ENCODE results near the gene TRIP10. TPM values are rescaled to one million over a fixed set of nuclear protein-coding genes. Genes with fewer than 3 reads are reported as not detected.

Gene TRIP10
- total and polyA plus RNA-seq, 10 of the 15 experiments (the other 5 are each of a cell fraction or from before 2014, with no cell fraction given): 0.79 to 54.5 (median 32.5) TPM

GRCh38 chr19:6730941-6731670, 8.4 kb upstream of the TRIP10 start:
- 95% methylated on average over 20 of the region's 30 CpGs for WGBS (ENCODE audit: insufficient coverage, insufficient replicate concordance, low lambda C conversion rate, missing lambda C conversion rate)
- intact Hi-C loops (cut with micrococcal nuclease; ENCODE audit: unreplicated experiment) (no loop called here), in situ Hi-C loops (cut with MboI) (no loop called here)
- Histone ChIP-seq H3K36me3 (ENCODE audit: control insufficient read depth in 2 of 2, insufficient read depth in 2 of 2, low read length in 1 of 2) (no peaks in the 10 kb centered on the region; a peak in 2 of 4 replicates), H4K20me1 (ENCODE audit: control insufficient read depth, insufficient read depth) (no peaks in the 10 kb centered on the region), H3K4me3 (no peak overlapping the region), H3K9me3 (replicated peaks; ENCODE audit: control insufficient read depth, insufficient read depth, low read length) (no peaks in the 10 kb centered on the region), H3K9ac (ENCODE audit: control insufficient read depth, insufficient read depth, low read length) (no peak overlapping the region), H2AFZ (ENCODE audit: control insufficient read depth, low read depth, low read length) (no peak overlapping the region), H3K4me2 (ENCODE audit: control insufficient read depth, insufficient read depth) (no peak overlapping the region), H3K27ac (ENCODE audit: control insufficient read depth, insufficient read depth) (no peak overlapping the region), H3K79me2 (ENCODE audit: control insufficient read depth, insufficient read depth, low read length) (peaks cover 11% of the 10 kb centered on the region), H3K4me1 (ENCODE audit: control insufficient read depth, insufficient read depth, low read length) (peaks cover 21% of the 10 kb centered on the region), H3K27me3 (replicated peaks in 1 of 2; ENCODE audit: control insufficient read depth in 2 of 2, insufficient read depth in 2 of 2, low read length in 1 of 2) (no peaks in the 10 kb centered on the region)
- DNase-seq (ENCODE audit: low read depth, low spot score) (no peak), FAIRE-seq (no peak), ATAC-seq (no peak)
- ChIA-PET POLR2A (no interaction called here), CTCF (no interaction called here), SMC1A (ENCODE audit: uncharacterized antibody, unreplicated experiment) (no interaction called here), RAD21 (ENCODE audit: unreplicated experiment) (no interaction called here)
- TF ChIP-seq EED (IDR thresholded peaks at IDR 0.05; ENCODE audit: low read depth): no peak
- TF ChIP-seq IKZF2 (IDR thresholded peaks at IDR 0.05): no peak
- TF ChIP-seq MEF2A (IDR thresholded peaks at IDR 0.05; ENCODE audit: insufficient read depth, low read depth, low read length): no peak
- no peak for TF ChIP-seq ZNF384 (IDR thresholded peaks at IDR 0.05; ENCODE audit: borderline replicate concordance, low read depth, low read length)
- no peak for TF ChIP-seq FOXK2 (IDR thresholded peaks at IDR 0.05)
- no peak for TF ChIP-seq JUND (IDR thresholded peaks at IDR 0.05; ENCODE audit: low read depth, low read length)
- no peak for TF ChIP-seq ZBED1 (IDR thresholded peaks at IDR 0.05; ENCODE audit: borderline replicate concordance)
- no peak for TF ChIP-seq ELK1 (IDR thresholded peaks at IDR 0.05; ENCODE audit: low read depth, low read length)
- no TSS peak for BruUV-seq (replicated peaks)

All from GM12878 (cell line).